SKM-1 (cell line): ENCODE results near the gene ANKK1.

Experiments
- DNase-seq: peaks from one replicate; lab custom pipeline; 2025; ENCODE audit not compliant: unreplicated experiment; lab: John Stamatoyannopoulos, UW

ANKK1 gene, protein sequence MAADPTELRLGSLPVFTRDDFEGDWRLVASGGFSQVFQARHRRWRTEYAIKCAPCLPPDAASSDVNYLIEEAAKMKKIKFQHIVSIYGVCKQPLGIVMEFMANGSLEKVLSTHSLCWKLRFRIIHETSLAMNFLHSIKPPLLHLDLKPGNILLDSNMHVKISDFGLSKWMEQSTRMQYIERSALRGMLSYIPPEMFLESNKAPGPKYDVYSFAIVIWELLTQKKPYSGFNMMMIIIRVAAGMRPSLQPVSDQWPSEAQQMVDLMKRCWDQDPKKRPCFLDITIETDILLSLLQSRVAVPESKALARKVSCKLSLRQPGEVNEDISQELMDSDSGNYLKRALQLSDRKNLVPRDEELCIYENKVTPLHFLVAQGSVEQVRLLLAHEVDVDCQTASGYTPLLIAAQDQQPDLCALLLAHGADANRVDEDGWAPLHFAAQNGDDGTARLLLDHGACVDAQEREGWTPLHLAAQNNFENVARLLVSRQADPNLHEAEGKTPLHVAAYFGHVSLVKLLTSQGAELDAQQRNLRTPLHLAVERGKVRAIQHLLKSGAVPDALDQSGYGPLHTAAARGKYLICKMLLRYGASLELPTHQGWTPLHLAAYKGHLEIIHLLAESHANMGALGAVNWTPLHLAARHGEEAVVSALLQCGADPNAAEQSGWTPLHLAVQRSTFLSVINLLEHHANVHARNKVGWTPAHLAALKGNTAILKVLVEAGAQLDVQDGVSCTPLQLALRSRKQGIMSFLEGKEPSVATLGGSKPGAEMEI

DNA sequence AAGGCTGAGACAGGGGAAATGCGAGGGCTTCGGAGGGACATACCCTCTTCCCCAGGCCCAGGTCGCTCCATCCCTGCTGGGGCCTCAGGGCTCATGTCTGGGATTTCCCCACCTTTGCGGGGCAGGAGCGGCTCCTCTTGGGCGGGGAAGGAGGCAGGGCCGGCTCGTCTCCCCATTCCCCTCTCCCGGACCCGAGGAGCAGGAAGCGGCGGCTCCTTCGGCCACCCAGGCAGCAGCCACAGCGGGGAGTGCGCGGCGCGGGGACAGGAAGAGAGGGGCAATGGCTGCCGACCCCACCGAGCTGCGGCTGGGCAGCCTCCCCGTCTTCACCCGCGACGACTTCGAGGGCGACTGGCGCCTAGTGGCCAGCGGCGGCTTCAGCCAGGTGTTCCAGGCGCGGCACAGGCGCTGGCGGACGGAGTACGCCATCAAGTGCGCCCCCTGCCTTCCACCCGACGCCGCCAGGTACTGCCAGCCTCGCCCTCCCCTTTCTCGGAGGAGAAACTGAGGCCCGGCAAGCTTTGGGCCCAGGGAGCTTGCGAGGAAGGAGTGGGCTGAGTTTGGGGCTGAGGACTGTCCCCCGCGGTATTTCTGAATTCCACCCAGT lies at the start of gene ANKK1:
Gene ANKK1, plus strand, starts transcription at position 175 of the 607 bp plus-strand sequence. Its CDS starts 106 bp downstream, at position 281.
- no peak for DNase-seq

DNA sequence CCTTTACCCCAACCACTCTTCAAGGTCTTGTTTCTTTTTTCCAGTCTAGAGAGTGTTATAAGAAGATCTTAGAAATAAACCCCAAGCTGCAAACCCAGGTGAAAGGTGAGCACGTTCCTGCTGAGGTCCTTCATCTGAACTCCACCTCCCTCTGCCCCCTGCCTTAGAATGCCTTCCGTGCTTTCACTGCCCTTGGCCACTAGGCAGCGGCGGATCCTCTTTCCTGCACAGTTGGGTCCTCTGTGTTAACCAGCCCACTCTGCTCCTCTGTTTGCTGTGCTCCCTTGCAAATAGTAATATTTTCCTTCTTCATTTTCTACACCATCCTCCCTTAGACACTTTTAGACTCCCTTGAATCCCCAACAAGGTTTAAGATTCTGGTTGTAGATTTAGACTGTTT lies 48.8 kb upstream of the ANKK1 start:
- DNase-seq: no peak

DNA sequence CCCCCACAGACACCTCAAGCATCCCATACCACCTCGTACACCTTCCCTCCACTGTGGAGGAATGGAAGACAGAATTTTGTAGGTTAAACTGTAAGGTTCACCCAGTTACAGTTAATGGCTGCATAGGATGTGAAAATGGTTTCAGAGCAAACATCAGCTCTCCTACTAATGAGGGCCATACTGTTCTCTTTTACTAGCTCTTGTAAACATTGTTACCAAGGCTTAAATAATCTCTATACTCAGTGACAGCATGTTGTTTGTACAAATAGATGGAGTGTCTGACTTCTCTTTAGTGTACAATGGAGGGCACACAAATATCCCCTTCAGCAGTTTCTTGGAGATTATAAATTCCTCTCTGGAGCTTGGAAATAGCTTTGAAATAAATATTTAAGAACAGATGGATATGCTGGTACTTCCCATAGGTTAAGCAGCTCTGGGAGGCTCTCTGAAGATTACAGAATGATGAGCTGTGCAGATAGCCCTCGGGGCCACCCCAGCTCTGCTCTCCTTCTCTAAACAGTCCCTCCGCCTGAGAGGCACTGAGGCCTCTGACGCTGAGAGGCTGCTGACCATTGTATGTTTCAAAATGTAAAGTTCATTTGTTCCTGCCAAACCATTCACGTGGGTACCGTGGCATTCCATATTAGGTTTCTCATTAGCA lies 47.5 kb upstream of the ANKK1 start:
- DNase-seq: no peak

DNA sequence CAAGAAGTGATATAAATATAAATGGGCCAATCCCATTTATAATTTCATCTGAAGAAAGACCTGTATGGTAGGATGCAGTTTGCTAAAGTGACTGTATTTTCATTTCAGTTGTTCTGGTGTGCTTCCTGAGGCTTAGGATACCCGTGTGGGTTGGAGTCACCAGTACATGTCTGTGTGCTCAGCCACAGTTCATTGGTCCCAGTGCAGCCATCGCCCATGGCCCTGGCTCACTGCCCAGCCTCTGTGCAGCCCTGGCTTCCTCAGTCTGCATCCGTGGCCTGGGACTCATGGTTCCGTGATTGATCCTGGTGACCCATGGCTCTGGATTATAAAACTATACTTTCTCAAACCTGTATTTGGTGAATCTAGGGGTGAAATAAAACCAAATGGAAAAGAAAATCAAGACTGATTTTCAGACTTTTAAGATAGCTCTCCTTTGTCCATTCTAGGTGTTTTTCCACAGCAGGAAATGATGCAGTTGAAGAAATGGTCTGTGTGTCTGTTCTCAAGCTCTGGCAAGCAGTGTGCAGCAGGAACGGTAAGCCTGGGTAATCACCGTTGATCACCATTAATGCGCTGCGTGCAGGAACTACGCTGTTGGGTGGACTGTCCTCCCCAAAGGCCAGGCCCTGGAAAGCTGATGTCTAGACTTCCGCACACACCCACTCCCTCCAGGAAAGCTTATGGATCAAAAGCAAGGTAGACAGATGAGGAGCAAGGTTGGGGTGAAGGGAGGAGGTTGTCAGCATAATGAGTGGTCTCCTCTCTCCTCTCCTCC lies 46.0 kb upstream of the ANKK1 start:
- no peak for DNase-seq

DNA sequence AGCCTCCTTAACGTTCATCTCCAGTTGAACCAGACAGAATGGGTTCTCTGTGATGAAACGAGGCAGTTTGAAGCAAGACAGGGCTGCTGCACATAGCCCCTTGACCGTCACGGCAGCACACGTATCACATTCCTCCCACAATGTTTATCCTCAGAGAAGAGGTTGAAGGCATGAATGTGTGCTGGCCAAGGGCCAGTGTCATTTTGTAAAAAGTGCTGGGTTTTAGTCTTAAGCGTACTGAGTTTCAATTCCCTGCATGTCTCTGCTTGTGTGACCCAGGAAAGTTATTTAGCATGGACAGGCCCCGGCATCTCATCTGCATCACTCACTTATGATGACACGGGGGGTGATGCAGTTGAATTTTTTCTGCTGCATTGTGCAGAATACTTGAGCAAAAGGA lies 41.6 kb upstream of the ANKK1 start:
- no peak for DNase-seq

DNA sequence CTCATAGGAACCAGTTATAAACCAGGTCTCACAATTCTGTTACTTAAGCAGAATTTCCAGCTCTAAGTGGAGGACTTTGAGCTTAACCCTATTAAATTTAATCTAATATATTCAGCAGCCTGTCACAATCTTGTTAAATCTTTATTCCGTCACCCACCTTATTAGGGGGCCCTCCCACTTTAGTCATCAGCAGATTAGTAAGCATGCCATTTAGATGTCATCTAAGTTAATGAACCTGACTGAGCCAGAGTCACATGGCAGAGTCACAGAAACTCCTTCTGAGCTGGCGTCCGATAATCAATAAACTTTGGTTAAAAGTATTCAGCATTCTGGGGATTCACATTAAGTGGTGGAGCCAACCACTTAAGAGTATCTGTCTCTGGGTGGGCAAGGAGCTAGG lies 38.1 kb upstream of the ANKK1 start:
- no peak for DNase-seq

DNA sequence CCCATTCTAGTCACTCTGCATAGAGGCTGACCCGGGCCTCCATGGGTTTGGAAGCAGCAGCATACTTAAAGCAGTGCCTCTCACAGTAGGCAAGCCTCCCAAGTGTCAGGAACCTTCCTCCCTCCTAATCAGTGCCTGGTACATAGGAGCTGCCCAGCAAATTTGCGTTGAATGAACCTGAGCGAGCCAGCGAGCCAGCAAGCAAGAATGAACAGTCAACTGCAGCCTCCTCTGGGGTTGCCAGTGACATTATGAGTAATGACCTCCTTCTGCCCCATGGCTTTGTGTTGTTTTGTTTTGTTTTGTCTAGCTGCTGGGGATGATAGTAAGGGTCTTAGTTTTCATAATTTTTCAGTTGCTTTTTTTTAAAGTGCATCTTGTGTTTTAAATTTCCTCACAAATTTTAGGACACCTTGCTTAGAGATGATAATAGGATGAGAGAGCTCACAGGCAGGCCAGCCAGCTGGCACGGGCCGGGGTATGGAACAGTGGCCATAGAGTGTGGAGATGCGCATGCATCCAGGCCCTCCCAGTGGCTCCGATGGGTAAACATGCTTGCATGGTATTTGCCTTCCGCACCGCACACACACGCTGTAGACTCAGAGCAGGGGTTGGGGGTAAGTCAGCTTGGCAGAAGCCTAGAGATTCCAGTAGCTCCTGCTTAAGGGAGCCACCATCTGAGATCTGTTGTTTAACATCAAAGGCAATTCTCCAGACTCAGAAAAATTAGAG lies 37.1 kb upstream of the ANKK1 start:
- DNase-seq: no peak

DNA sequence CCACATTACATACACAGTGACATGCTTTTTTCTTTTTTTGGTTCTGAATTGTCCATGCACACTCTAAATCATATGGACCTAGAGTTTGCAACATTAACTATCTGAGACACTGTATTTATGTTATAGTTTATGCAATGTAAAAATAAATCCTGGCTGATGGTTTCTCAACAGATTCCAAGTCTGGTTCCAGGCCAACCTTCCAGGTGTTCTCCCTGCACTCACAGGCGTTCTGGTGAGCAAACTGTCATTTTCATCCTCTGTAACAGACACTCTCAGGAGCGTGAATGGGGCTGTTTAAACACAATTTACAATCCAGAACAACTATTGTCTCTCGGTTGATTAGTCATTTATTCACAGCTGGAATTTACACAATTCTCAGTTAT lies 36.5 kb upstream of the ANKK1 start:
- DNase-seq: no peak

DNA sequence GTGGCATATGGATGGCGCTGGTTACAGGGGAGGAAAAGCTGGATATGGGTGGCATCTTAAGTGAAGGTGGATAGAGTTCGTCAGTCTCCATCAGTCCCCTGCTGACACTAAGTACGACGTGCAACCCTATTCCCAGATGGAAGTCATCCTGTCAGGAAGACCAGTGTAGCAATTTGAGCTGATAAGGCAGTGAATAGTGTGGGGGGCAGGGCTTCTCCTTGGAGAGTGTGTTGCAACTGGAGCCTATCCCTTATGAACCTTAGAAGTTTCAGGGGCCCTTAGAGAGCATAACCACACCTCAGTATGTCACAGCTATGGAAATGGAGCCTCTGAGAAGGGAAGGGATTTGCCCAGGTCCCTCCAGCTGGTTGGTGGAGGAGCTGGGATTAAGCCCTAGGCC lies 36.1 kb upstream of the ANKK1 start:
- DNase-seq: no peak

DNA sequence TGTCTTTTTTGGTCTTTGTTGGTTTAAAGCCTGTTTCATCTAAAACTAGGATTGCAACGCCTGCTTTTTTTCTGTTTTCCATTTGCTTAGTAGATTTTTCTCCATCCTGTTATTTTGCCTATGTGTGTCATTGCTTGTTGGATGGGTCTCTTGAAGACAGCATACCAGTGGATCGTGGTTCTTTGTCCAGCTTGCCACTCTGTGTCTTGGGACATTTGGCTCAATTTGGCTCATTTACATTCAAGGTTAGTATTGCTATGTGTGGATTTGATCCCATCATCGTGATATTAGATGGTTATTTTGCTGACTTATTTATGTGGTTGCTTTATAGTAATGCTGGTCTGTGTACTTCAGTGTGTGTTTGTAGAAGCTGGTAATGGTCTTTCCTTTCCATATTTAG lies 31.4 kb upstream of the ANKK1 start:
- DNase-seq: no peak

DNA sequence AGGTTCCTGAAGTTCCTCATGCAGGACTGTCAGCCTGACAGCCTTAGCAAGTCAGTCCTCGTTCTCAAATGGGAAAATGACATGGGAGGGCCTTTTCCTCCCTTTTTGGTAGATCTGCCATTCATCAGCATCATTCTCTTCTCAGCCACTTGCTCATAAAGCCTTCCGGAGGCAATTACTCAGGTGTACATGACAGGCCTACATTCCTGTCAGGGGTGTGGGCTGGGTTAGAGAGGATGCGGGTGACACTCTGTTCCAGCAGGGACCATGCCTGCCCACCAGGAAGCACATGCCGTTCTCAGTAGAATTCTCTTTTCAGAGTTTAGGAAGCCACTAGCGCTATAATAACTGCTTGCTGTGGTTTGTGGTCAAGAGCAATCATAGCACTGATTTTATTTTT lies 24.2 kb upstream of the ANKK1 start:
- DNase-seq: no peak

DNA sequence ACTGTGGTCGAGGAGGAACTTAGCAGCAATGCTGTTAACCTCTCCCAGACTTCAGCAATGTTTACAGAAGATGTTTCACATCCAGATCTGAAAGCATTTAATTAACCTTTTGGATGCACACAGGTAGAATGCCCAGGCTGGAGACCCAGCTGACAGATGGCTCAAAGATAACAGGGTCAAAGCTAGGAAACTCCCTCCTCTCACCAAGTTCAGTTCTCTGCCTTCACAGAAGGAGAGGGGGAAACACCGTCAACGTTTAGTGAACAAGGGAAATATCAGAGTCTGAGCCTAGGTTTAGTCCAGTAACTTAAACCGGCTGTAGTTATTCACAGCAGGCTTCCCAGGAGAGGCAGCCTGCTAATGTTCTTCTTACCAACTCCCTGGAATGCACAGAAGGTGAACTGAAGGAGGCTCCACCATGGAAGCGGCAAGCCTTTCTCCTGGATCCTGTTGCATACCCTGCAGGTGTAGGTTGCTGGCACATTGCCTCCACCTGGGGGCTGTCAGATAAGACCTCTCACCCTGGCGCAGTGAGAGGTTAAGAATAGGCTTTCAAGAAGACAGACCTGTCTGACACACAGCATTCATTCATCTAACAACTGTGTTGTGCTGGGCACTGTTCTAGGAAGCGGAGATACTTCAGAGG lies 23.5 kb upstream of the ANKK1 start:
- no peak for DNase-seq

DNA sequence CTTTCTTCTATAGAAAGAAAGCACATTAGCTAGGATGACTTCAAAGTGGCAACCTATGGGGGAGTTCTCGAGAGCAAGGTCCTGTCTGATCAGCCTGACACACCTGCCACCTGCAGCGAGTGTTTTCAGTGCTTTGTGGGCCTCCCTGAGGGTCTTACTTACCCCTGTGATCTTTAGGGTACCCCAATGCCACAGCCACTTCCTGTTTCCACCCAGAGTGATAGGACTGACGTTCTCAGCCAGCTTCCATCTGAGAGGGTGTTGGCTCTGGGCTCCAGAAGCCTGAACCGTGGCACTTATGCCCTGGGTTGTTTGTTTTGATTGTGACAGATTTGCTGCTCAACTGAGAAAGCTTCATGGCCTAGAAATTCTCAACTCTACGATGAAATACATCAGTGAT lies 21.7 kb upstream of the ANKK1 start:
- no peak for DNase-seq

DNA sequence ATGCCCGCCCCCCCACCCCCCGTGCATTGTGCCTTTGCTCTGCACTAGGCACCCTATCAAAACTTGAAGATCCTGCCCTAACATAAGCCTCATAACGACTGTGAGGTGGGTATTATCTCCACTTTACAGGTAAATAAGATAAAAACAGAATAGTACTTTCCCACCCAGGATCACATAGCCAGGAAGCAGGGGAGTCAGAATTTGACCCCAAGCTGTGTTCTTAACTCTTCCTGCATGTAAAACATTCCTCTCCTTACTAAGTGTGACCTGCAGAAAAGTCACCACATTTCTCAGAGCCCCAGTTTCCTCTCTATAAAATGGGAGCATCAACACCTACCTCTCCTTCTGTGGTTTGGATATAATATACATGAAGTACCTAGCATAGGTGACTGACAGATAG lies 18.2 kb upstream of the ANKK1 start:
- DNase-seq: no peak

DNA sequence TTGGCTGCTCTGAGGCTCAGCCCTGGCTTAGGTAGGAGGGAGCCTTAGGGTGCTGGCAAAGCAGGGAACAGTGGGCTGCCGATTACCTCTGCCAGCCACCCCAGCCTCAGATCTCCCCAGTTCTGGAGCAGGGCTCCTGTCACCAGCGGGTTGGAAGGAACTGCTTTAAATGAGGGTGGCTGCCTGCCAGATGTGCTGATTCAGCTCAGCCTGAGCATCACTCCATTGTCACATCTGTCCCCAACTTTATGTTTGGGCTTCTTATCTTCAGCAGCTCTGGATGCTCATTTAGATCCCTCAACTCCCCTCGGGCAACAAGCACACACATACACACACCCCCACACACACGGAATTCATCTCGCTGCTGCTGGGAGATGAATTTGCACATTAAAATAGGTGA lies 16.9 kb upstream of the ANKK1 start:
- DNase-seq: no peak

DNA sequence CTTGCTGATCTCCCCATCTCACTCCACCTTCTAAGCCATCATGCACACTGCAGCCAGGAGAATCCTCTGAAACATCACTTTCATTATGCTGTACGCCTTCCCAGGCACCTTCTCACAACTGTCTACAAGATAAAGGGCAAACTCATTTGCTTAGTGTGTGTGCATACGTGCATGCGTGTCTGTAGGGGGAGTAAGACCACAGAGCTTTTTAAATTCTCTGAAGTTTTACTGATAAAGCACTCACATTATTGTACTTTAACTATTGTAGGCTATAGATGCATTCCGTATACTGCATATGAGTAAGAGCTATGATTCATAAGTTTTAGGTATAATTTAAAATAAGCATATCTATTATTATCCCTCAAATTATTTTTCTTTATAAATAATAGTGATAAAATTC lies 15.3 kb upstream of the ANKK1 start:
- no peak for DNase-seq

DNA sequence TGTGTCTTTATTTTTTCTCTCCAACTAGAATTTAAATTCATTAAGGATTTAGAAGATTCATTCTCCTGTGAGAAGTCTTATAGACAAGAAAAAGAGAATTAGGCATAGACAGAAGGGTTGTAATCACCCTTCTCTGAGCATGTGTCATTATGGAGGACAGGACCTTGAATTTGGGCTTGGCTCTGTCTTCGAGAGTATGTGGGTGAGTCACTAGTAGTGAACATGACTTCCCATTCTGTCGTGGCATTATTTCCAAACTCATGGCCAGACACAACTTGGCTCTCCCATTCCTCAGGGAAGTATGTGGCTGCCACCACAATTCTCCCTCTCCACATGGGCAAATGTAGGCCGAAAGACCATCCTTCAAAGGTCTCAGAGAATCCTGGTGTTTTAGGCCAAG lies 14.3 kb upstream of the ANKK1 start:
- no peak for DNase-seq

DNA sequence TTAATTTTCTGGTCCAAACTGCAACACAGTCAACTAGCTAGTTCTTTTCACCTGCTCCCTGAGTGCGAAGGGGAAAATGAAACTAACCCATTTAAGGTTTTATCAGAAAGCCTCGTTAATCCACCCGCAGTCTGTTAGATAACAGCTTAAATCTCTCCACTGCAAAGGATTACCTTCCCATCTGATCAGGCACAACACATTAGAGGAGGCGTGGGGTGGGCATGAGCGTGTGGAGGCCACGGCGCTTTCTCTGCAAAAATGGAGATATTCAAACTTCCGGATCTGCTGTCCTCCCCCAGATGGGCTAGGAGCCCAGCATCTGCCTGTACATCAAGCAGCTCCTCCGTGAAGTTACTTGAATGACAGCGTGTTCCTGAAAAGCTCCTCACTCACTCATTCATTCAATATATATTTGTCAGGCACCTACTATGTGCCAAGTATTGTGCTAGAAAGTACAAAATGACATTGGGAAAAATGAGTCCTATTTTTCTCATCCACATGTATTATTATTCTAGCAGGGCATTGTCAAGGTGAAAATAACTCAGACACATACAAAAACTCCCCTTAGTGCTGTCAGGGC lies 13.5 kb upstream of the ANKK1 start:
- no peak for DNase-seq

DNA sequence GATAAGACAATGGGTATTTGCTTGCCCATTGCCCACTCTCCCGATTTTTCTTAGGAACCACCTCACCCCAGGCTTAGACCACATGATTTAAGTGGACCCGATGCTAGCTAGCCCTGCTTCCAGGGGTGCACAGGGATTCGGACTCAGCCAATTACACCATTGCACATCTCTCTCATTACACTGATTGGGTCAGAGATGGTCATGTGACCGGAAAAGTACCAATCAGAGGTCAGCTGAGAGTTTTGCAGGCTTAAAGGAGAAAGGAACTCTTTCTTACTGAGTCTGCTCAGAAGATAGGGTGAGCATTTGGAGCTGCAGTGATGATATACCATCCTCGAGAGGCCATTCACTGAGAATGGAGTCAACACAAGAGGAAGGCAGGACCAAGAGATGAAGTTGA lies 12.2 kb upstream of the ANKK1 start:
- DNase-seq: no peak
